DMS79 (cell line): ENCODE measurements around the gene DLX4.

Experiments used
- DNase-seq: peaks from one replicate; lab custom pipeline; 2025; lab: John Stamatoyannopoulos, UW

The DLX4 gene

DNA sequence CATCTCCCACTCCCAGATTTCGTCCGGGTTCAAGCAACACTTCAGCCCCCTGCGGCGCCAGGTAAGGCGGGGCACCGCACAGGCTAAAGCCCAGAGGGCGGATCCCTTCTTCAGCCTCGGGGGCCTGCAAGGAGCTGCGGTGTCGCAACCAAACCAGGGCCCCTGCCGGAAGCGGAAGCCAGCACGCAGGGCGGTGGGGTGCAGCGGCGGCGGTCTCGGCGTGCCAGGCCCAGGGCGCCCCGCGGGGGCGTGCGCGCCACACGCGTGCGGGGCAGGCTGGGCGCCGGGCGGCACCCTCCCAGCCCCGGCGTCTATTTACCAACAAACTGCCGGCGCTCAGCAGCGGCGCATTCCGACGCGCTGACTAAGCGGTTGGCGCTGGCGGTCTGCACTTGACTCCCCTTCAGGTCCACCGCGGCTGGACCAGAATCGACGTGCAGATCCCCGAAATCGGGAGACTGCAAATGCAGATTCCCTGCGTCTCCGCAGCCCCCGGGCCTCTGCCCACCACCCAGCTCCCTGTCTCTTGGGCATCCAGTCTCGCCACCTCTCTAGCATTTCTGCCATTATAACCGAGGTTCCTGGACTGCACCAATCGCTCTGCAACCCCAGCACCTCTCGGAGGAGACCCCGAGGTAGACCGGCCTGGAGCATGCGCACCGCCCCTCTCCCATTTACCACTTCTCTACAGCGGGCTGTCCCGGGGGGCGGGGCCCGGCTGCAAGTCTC lies 421 bp upstream of the DLX4 start:
- peak; percentile 72 for DNase-seq

DNA sequence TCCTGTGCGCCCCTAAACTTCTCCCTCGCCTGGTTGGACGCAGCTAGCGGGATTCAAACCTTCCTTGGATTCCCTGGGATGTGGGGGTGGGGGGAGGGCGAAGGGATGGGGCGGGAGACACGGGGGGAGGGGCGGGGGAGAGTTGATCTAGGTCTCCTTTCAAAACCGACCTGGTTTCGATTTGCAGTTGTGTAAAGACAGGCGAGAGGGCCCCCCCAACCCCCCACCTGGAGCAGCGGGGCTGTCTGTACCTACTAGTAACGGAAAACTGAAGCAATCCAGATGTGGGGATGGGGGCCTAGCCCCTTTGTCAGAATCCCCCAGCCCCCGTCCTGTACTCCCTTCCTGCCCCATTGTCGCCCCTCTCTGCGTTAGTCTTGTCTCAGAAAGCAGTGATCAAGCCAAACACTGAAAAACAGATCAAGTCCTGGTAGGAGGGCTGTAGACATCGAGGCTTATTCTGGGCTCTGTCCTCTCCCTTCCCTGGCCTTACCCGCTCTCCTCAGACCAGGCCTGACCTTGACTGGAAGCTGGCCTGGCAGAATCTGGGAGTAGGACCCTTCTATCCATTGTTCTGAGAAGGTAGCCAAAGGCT lies 902 bp downstream of the DLX4 start:
- DNase-seq = no peak

DNA sequence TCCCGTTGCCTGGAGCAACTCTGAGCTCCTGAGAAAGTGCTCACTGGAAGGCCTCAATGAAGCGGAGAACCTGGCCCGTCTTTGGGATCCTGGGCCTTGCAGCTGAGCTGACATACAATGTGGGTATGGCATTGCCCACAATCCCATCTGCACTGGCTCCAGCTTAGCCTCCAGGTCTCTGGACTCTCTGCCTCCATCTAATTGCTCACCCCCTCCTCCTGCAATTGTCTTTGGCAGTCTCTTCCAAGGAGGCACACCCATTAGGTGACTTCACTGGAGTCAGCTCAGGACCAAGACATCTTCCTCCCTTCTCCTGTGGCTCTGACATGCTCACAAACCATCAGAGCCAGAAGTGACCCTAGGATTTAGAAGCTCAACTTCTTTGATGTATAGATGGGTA lies 1.5 kb downstream of the DLX4 start:
- DNase-seq = no peak

DNA sequence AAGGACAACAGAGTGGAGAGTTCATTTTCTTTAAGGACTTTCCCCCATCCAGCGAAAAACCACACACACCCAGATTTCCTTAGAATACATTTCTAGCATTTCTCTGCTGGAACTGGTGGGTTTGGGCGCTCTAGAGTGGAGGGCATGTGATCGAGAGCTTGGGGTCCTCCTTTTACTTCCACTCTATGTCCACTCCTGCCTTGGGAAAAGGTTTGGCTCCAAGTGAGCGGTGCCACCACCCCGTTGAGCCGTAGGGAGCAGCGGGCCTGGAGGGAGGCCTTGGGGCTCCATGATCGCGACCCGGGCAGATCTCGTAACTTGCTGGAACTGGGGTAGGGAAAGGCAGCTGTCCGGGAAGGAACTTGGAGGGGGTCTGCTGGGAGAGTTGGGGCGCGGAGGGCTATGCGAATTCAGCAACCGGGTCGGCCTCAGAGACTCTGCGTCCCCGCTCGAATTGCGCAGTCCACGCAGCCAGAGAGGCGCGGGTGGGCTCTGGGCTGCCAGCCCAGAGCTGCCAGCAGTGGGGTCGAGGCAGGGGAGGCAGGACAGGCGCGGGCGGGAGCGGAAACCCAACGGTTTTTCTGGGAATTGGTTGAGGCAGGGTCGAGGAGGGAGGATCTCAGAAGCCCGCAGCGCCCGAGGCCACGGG lies 2.3 kb downstream of the DLX4 start:
- DNase-seq = no peak

DNA sequence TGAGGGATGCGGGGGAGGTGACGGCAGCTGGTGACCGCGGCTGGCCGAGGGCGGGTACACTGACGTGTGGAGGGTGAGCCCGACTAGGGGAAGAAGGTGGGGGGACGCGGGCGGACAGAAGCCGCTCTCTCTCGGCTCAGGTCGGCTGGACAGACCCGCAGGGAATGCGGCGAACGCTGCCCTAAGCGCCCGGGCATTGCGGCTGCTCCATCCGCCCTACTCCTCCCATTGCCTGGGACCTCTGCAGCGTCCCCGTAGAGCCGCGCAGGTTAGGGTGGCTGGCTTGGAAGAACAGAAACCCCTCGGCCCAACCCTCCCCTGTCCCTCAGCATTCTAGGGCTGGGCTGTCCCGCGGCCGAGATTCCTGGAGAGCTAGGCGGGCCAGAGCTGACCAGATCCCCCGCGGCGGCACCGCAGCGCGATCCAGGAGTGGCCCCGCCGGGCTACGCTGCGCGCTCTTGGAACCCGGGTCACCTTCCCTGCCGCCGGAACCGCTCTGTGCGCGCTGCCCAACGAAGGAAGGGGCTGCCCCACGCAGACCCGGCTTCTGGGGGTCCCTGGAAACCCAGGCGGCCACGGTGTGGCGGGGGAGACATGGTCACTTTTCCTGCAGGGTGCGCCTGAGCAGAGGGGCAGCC lies 3.0 kb downstream of the DLX4 start:
- DNase-seq = no peak

DNA sequence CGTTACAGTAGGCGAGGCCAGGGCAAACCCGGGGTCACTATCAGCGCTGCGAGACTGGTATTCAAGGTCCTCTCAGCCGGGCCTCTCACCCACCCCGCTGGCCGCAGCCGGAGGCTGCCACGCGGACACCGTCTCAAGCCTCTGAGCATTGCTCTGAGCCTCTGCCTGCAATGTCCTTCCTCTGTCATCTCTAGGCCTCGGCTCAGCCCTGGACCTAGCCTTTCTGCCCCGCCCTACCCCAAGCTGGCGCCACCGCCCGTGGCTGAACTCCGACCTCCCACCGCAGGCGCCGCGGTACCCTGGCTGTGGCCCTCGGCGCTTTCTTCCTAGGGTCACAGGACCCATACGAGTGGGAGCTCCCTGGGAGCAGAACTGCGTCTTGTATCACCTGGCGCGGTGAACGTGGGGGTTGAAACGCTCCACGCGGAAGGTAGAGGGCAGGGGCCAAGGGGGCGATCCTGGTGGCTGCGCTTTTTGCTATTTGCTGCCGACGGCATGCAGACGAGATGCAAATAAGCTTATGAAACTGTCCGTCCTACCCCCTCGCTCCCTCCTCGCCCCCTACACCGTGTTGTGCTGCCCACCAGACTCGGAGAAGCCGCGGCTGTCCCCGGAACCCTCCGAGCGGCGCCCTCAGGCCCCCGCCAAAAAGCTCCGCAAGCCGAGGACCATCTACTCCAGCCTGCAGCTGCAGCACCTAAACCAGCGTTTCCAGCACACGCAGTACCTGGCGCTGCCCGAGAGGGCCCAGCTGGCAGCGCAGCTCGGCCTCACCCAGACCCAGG lies 3.7 kb downstream of the DLX4 start:
- no peak for DNase-seq

DNA sequence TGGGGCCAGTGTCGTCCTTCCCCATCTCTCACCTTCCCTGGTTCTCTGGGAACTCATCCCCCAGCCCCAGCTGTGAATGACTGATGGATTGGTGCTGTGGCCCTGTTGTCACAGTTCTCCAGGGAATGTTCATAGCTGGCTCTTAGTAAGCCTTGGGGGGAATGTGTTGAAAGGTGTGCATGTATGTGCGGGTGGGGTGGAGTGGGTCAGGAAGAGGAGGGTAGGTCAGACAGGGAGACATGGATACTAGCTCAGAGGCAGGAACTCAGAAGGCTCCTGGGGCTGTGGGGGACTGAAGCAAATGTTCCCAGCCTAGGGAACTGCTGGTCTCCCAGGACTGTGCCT lies 4.3 kb downstream of the DLX4 start:
- no peak for DNase-seq

DNA sequence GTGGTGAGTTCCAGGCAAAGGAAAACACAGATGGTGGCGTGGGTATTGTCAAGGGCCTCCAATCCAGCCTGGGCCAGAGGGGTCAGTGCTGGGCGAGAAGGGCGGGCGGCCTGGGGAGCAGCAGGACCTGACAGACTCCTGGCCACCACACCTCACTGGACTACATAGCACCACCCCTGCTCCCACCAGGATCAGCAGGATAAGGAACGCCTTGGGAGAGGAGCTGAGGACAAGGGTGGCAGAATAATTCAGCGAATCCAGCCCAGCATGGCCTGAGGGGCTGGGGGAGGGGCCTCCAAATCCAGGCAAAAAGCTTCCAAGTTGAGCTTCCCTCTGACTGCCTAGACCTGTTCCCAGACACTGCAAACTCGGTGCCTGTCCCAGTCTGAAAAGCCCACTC lies 6.5 kb downstream of the DLX4 start:
- DNase-seq = no peak

DNA sequence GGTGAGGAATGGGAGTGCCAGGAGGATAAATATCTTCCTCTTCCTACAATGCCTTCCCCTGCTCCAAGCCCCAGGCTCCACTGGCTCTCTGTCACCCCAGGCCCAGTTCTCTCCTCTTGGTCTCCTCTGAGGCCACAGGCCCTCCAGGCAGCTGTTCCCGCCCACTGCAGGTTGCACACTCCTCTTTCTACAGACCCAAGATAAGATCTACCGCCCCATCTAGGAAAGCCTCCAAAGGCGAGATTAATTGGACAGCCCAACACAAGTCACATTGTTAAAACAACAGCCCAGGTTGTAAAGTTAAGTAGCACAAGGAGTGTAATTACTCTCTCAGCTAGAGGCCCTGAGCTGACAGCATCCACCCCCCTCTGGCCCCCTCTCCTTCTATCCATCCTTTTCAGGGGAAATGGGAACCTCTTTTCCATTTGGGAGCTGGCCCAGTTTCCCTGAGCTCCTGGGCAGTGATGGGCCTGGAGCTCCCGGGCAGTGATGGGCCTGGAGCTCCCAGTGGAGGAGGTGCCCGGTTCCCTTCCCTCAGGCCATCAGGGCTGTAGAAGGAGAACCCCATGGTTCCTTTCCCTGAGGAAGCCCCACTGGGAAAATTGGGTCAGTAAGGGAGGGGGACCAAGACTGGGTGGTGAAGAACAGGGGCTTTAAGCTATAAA lies 7.3 kb downstream of the DLX4 start:
- DNase-seq = no peak

DNA sequence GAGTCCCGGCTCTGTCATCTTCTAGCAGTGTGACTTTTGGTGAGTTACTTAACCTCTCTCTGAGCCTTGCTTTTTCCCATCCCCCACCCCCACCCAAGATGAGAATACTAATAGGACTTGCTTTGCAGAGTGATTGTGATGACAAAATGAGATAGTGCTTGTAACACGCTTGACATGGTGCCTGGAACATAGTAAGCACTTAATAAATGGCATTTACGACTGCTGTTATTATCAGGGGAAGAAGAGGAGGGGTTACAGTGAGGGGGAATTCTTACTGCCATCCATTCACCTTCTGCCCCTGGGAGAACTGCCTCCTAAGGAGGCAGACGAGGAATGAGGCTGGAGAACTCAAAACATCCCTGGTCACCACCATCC lies 7.8 kb downstream of the DLX4 start:
- DNase-seq = no peak

DNA sequence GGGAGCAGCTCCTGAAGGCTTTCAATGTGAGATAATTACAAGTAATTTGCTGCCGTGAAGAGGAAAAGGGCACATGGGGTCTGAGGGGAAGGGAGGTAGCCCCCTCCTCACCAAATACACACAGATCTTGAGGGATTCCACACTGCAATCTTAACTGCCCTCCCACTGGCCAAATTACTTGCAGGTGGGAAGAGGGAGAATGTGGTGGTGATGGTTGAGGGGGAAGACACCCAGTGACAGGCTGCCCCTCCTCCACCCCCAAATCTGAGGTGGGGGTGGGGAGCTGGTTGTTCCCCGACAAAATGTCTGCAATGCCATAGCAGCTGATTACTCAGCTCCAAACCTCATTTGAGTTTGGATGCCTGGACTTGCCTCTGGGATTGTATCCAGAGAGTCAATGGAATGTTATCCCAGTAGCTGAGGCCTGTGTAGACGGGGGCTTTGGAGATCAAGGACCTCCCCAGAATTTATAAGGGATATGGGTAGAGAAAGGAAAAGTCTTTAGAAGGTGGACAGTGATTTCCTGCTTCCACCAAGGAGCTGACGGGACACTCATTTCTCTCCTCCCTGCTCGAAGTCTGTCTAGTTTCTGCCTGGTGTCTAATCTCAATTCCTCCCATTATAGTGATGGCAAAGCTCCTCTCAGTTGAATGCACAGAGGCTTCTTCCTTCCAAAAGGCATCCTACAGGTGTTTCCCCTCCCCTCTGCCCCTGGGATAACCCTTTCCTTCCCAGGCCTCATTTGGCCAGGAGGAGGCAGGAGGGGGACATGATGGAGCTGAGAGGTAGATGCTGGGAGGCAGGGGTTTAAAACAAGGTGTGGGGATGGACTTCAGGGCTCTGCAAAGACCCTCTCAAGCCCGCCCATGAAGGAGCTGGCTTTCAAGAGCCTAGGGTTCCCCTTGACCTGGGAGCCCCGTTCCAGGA lies 8.7 kb downstream of the DLX4 start:
- no peak for DNase-seq

DNA sequence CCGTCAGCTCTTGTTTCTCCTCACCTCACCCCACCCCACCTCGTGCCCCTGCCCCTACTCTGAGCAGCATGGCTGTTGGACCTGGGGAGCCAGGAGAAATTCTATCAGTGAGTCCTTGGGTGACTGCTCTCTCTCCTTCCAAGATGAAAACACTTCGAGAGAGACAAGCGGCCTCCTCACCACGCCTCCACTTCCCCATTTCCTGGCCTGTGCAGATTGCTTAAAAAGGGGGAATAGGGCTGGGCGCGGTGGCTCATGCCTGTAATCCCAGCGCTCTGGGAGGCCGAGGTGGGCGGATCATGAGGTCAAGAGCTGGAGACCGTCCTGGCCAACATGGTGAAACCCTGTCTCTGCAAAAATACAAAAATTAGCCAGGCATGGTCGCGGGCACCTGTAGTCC lies 9.5 kb downstream of the DLX4 start:
- DNase-seq = no peak

DNA sequence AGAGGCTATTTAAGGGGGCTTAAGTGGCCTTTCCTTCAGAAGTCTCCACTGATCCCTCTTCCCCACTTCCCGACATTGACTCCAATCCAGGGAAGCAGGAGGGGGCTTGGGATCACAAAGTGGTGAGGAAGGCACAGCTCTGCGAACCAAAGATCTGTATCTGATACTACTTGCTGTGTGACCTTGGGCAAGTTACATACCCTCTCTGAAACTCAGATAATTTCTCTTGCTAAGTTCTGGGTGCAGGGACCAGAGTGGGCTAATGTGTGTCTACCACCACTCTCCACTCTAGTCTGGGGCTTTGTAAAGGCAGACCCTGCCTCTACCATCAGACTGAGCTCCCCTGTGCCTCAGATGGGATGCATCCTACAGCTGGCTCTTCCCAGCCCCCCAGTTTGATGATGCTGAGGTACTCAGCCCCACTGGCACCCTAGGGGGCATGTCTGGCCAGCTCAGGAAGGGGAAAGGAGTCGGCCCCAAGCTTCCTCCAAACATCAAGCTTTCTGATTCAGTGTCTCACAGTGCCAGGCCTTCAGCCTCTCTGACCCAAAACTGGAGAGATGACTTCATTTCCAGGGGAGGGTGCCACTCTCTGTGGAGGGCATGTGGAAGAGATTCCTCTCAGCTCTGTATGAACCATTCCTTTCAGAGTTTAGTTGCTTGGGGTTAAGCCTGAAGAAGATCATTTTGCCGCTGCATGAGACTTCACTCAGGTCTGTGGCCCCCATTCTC lies 10.9 kb downstream of the DLX4 start:
- DNase-seq = no peak

DNA sequence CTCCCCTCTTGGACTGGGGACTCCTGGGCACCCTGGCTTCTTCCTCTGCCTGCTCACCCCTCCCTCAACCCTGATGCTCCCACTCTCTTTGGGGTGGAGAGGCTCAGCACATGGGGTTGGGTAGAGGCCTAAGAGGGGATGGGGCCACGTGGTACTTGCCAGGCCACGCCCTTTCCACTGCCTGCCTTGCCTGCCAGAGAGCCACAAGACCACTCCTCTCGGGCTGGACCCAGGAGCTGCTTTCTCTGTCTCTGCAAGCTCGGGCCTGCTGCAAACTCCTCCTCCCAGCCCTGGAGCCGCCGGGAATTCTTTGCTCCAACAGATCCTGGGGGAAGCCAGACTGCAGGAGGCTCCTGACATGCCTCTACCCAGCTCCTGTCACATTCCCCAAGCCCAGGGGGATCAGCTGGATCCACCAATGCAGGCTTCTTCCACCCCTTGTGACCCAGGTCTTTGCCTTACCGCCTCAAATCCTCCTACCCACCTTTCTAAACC lies 11.8 kb downstream of the DLX4 start:
- no peak for DNase-seq

DNA sequence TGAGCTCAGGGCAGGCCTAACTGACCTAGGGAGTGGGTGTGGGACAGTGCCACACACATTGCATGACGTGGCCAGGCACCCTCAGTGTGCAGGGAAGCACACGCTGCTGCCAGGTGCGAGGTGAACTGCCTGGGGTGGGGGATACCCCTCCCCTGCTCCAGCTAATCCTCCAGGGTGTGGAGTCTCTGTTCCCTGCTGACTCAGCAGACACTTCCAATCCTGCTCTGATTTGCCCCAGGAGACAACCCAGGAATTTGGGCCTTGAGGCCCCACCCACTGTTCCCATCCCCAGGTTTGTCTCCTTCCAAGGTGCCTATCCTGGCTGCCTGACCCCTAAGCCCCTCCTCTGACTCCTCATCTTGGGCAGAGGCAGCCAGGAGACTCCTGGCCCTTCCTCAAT lies 15.3 kb downstream of the DLX4 start:
- no peak for DNase-seq

DNA sequence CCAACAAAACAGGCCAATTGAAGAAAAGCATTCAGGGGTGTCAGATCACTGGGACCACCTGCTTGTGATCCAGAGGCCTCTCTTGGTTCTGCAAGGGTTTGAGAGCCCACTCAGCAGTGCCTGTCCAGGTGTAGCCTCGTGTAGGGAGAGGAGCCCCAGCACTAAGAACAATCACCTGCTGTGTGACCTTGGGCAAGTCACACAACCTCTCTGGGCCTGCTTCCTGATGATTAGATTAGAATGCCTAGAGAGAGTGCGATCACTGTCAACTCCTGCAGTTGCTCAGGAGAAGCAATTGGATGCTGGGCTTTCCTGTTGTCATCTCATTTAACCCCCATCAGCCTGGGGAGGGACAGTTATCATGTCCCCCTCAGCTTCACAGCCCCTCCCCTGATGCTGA lies 15.8 kb downstream of the DLX4 start:
- no peak for DNase-seq

DNA sequence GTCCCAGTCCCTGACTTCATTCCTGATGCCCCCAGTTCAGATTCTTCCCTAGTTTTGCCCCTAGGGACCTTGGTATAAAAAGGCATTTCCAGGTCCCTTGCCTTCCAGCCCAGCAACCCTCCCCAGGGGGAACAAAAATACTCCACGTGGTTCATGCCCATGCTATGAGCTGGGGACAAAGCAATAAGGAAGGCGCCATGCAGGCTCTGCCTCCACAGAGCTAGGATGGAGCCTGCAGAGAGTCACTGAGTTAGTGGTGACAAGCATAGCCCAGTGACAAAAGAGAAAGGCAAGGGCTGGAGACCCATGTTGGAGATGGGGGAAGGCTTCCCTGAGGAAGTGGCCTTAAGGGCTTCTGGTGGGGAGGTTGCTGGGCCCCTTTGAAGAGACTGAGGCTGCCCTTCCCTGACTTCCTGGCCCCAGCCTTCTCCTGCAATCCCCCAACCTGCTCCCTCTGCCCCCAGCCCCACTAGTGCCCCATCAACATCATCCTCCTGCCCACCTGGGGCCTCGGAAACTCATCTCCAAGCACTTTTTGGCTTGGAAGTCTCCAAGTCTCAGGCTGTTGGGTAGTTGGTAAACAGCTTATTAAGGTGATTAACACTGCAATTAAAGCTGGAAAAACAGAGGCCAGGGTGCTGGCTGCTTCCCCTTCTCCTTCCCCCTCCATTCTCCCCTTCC lies 16.5 kb downstream of the DLX4 start:
- no peak for DNase-seq

DNA sequence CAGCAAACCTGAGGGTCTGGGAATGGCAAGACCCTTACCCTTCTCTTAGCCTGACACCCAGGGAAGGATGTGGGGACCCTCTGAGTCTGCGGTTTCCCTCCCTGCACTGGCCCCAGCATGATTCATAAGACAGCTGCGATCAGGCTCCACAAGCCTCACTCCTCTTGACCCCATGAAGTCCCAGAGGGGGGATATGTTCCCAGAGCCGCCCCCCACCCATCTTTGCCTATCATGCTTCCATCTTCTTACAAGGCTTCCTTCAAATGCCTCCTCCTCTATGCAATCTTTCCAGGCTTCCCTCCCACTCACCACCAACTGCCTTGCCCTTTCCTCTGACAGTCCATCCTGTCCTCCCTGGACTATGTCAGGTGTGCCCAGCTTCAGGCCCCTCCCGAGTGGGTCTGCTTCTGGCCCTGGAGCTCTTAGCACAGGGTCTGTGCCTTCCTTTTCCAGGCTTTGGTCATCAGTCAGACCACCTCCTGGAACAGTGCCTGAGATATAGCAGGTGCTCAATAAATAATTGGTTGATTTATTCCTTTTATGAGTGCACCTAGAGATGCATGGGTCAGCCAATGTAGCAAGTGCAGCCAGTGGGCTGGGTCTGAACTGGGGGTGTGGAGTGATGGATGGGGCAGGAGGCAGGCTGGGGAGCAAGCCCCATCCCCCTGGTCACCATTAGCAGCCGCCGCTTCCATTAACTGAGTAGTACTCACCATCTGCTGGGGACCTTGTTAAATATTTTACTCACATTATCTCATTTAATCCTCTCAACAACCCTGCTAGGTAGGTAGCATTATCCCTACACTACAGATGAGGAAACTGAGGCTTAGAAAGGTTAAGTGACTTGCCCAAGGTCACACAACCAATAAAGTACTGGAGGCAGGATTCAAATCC lies 17.7 kb downstream of the DLX4 start:
- no peak for DNase-seq

DNA sequence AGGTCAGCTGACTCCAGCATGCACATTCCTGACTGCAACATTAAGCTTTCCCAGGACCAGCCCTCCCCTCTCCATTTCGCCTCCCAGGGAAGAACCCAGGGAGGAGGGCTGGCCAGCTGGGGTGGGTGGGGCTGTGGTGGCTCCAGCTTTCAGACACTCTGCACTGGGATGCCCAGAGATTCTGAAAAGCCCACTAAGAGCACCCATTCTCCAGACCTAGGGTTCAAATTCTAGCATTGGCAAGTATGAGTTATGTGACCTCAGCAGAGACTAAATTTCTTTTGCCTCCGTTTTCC lies 18.2 kb downstream of the DLX4 start:
- DNase-seq = no peak
